ENCODE data around the gene CACTIN. TPM values are rescaled to one million over a fixed set of nuclear protein-coding genes. Genes with fewer than 3 reads are reported as not detected.

The CACTIN gene
- total RNA-seq, 6 donors from 2014 or later: 21.5 to 97.4 (median 25.5) TPM

GRCh38 chr19:3614858-3615505 lies 11.6 kb downstream of the CACTIN start:
- no peak overlapping the region for H3K4me3 ChIP-seq
- TF ChIP-seq CTCF (IDR thresholded peaks at IDR 0.05): no peak
- TF ChIP-seq POLR2AphosphoS5 (IDR thresholded peaks at IDR 0.05): no peak
- no peak for TF ChIP-seq POLR2A (IDR thresholded peaks at IDR 0.05)
- TF ChIP-seq EP300 (IDR thresholded peaks at IDR 0.05): no peak
- WGBS, 2 donors: 91 to 94% methylated on average over 12 to 16 of the region's 18 CpGs
- H3K4me1 ChIP-seq: peaks cover 7 to 32% (median 14%) of the 10 kb centered on the region in 4 donors
- no peak overlapping the region for H3K27ac ChIP-seq
- H3K27me3 ChIP-seq: no peaks in the 10 kb centered on the region
- DNase-seq (no peak), ATAC-seq (ENCODE audit: low FRiP score in 2 of 2) (no peak)
- H3K36me3 ChIP-seq: peaks cover 6 to 65% (median 47%) of the 10 kb centered on the region in 4 donors
- H3K9me3 ChIP-seq: no peaks in the 10 kb centered on the region

GRCh38 chr19:3613818-3614661 lies 12.6 kb downstream of the CACTIN start:
- no peak overlapping the region for H3K4me3 ChIP-seq
- peaks cover 6 to 55% (median 39%) of the 10 kb centered on the region in 4 donors for H3K36me3 ChIP-seq
- no peak for TF ChIP-seq POLR2A (IDR thresholded peaks at IDR 0.05)
- no peak for TF ChIP-seq EP300 (IDR thresholded peaks at IDR 0.05)
- TF ChIP-seq POLR2AphosphoS5 (IDR thresholded peaks at IDR 0.05): no peak
- TF ChIP-seq CTCF (IDR thresholded peaks at IDR 0.05): no peak
- ATAC-seq (ENCODE audit: low FRiP score in 2 of 2): no peak
- peak overlapping the region in 2 of 4 donors; percentile 10 to 17 for H3K27ac ChIP-seq
- H3K4me1 ChIP-seq: peaks cover 11 to 40% (median 18%) of the 10 kb centered on the region in 4 donors
- whole genome bisulfite sequencing, 2 donors: 84 to 96% methylated on average over 12 to 31 of the region's 39 CpGs
- no peaks in the 10 kb centered on the region for H3K27me3 ChIP-seq
- H3K9me3 ChIP-seq: no peaks in the 10 kb centered on the region
- DNase-seq: peak in 1 of 2 donors; percentile 72

DNA sequence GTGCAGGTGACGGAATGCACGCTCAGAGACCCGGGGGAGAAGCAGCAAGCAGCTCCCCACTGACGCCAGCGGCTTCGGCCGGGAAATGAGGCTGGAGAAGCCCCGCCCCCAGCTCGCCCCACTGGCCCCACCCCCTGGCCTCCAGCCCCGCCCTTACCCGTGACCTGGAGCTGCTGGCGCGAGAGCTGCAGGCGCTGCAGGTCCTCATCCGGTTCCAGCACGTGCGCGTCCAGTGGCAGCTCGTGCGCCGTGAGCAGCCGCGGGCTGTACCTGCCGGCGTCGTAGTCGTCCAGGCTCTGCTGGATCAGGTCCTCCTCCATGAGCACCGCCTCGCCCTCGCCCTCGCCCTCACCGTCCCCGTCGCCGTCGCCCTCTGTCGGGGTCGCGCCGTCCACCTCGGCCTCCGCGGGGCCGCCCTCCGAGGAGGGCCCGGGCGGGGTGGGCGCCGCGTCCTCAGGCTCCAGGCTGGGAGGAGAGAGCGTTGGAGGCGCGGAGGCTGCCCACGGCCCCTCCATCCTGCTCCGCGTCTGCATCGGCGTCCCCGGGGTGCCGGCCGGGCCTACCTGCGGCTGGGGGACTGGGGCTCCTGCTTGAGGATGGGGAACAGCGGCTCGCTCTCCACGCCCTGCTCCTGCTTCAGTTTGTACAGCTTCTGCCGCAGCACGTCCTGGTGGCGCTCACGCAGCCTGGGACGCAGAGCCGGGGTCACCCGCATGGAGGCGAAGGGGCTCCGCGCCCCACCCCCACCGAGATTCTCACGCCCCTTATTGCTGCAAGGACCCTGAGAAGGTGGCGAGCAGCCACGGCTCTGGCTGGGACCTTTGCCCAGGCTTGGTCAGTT lies 13.5 kb downstream of the CACTIN start:
- Histone ChIP-seq H3K9me3 (no peaks in the 10 kb centered on the region), H3K27ac (peak overlapping the region in 1 of 4 donors; percentile 10), H3K36me3 (peaks cover 6 to 51% (median 35%) of the 10 kb centered on the region in 4 donors), H3K27me3 (no peaks in the 10 kb centered on the region), H3K4me3 (no peak overlapping the region), H3K4me1 (peaks cover 13 to 38% (median 23%) of the 10 kb centered on the region in 4 donors)
- ATAC-seq (ENCODE audit: low FRiP score in 2 of 2): no peak
- peak in 1 of 2 donors; percentile 83 for DNase-seq
- 89 to 93% methylated on average over 40 to 76 of the region's 79 CpGs for WGBS, 2 donors
- no peak for TF ChIP-seq CTCF (IDR thresholded peaks at IDR 0.05)
- no peak for TF ChIP-seq POLR2AphosphoS5 (IDR thresholded peaks at IDR 0.05)
- no peak for TF ChIP-seq EP300 (IDR thresholded peaks at IDR 0.05)
- no peak for TF ChIP-seq POLR2A (IDR thresholded peaks at IDR 0.05)

GRCh38 chr19:3612330-3612729 lies 14.3 kb downstream of the CACTIN start:
- H3K4me3 ChIP-seq: no peak overlapping the region
- ATAC-seq (ENCODE audit: low FRiP score in 2 of 2): no peak
- H3K27ac ChIP-seq: no peak overlapping the region
- no peaks in the 10 kb centered on the region for H3K9me3 ChIP-seq
- peaks cover 19 to 45% (median 27%) of the 10 kb centered on the region in 4 donors for H3K4me1 ChIP-seq
- no peaks in the 10 kb centered on the region for H3K27me3 ChIP-seq
- DNase-seq: peak in 1 of 2 donors; percentile 80
- H3K36me3 ChIP-seq: peaks cover 6 to 49% (median 34%) of the 10 kb centered on the region in 4 donors
- WGBS, 2 donors: 96 to 99% methylated on average over 18 to 33 of the region's 33 CpGs
- no peak for TF ChIP-seq EP300 (IDR thresholded peaks at IDR 0.05)
- no peak for TF ChIP-seq CTCF (IDR thresholded peaks at IDR 0.05)
- no peak for TF ChIP-seq POLR2AphosphoS5 (IDR thresholded peaks at IDR 0.05)
- TF ChIP-seq POLR2A (IDR thresholded peaks at IDR 0.05): no peak
